Testis (tissue), 3 donors: ENCODE results near the gene PRKCZ. TPM values are rescaled to one million over a fixed set of nuclear protein-coding genes. Genes with fewer than 3 reads are reported as not detected.

ENCODE experiments used
- DNase-seq: peaks from one replicate; pipeline ENCODE4 v3.0.0-alpha.2; 2019
- H3K27ac ChIP-seq, 2 donors: fragments of 200-600 bp; sonication (generic); one replicate each; pipeline ENCODE4 v1.5.1; 2019
- H3K27me3 ChIP-seq: fragments of 200-600 bp; sonication (generic); one replicate; pipeline ENCODE4 v1.5.1; 2019
- H3K36me3 ChIP-seq: fragments of 200-600 bp; sonication (generic); one replicate; pipeline ENCODE4 v1.5.1; 2017; ENCODE audit warnings: low read depth; ENCODE audit errors: missing control alignments
- H3K4me1 ChIP-seq: fragments of 200-600 bp; sonication (generic); one replicate; pipeline ENCODE4 v1.5.1; 2019
- H3K4me3 ChIP-seq, 2 donors: fragments of 200-600 bp; sonication (generic); one replicate each; pipeline ENCODE4 v1.5.1; 2017 to 2019
- H3K9me3 ChIP-seq: fragments of 200-600 bp; sonication (generic); one replicate; pipeline ENCODE4 v1.5.1; 2017
- CTCF ChIP-seq, 3 experiments: fragments of 450-650 bp in 2 of 3; fragments of 200-600 bp in 1 of 3; sonication (generic) in 1 of 3; IDR thresholded peaks; one replicate each; pipeline ENCODE4 v1.5.1; 2016 to 2019; ENCODE audit warnings: antibody characterized with exemption in 3 of 3, mild to moderate bottlenecking in 2 of 3, moderate library complexity in 1 of 3
- POLR2A ChIP-seq: fragments of 450-650 bp; IDR thresholded peaks from one replicate; pipeline ENCODE4 v1.6.1; 2017; ENCODE audit warnings: antibody characterized with exemption, mild to moderate bottlenecking, moderate library complexity
- WGBS, 2 donors: methylation state at CpG; one replicate each; pipeline ENCODE4 v1.1.5; 2018; 5-methylcytosine and 5-hydroxymethylcytosine counted together
- intact Hi-C: fragments of 100-400 bp; cut with DNase I; formaldehyde crosslinking; loops from one replicate; pipeline ENCODE4 v1.15.1; 2023; ENCODE audit warnings: low total_unique reads
- polyA plus RNA-seq: library from polyadenylated mRNA; stranded (reverse); fragments of 350-450 nt; fragmentation: Illumina TruSeq; extraction: RNeasy Lipid Tissue Mini Kit (QIAGEN cat#74804); gene quantifications from one replicate; pipeline ENCODE4 v1.2.3, GENCODE V29; 2014; ENCODE audit warnings: low read depth, low replicate concordance; ENCODE audit not compliant: insufficient read depth
- total RNA-seq, 2 donors: library from RNA; depleted of rRNA; stranded (reverse); fragments of >200 nt; gene quantifications; one replicate each; pipeline ENCODE4 v1.2.3, GENCODE V29; 2016

PRKCZ gene
- total and polyA plus RNA-seq, 3 donors from 2014 or later: 86.4 to 142 (median 123) TPM

DNA sequence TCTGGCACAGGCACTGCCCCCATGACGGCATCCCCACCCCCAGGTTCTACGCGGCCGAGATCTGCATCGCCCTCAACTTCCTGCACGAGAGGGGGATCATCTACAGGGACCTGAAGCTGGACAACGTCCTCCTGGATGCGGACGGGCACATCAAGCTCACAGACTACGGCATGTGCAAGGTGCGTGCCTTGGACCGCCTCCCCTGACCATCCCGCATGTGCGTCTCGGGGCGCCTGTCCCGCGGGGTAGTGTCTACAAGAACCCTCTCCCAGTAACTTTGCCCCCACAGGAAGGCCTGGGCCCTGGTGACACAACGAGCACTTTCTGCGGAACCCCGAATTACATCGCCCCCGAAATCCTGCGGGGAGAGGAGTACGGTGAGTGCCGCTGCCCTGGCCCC lies 121.8 kb downstream of the PRKCZ start:
- no peak for DNase-seq
- no peaks in the 10 kb centered on the region for H3K9me3 ChIP-seq
- no peaks in the 10 kb centered on the region for H3K27me3 ChIP-seq
- intact Hi-C loops: no loop called here
- no peaks in the 10 kb centered on the region for H3K36me3 ChIP-seq
- 93 to 98% methylated on average over 24 to 26 of the region's 26 CpGs for WGBS, 2 donors
- H3K4me3 ChIP-seq: no peak overlapping the region
- peaks cover 5% of the 10 kb centered on the region for H3K4me1 ChIP-seq
- H3K27ac ChIP-seq: no peak overlapping the region
- no peak for TF ChIP-seq CTCF (IDR thresholded peaks at IDR 0.05)
- TF ChIP-seq POLR2A: no peak

- TF ChIP-seq CTCF (IDR thresholded peaks at IDR 0.05): no peak
- no peak for TF ChIP-seq POLR2A
- no peak for DNase-seq
- Histone ChIP-seq H3K27ac (no peak overlapping the region), H3K4me3 (no peak overlapping the region), H3K9me3 (no peaks in the 10 kb centered on the region), H3K27me3 (no peaks in the 10 kb centered on the region), H3K4me1 (peaks cover 5% of the 10 kb centered on the region), H3K36me3 (no peaks in the 10 kb centered on the region)
- intact Hi-C loops: no loop called here
- 93 to 94% methylated on average over 32 to 33 of the region's 33 CpGs for WGBS, 2 donors
These were observed 122.4 kb downstream of the PRKCZ start for GRCh38 chr1:2172551-2173146.

- no peak for DNase-seq
- no peak overlapping the region for H3K4me3 ChIP-seq
- intact Hi-C loops: no loop called here
These were observed 123.5 kb downstream of the PRKCZ start for GRCh38 chr1:2173546-2174347.

GRCh38 chr1:2174348-2175054 lies 124.3 kb downstream of the PRKCZ start:
- peak overlapping the region; percentile 6 to 26 for H3K4me3 ChIP-seq
- H3K27ac ChIP-seq: peak overlapping the region; percentile 72 to 82
- DNase-seq: peak; percentile 72
- TF ChIP-seq CTCF (IDR thresholded peaks at IDR 0.05) (peak; percentile 73 to 91 (median 86)), POLR2A (no peak)
- H3K36me3 ChIP-seq: no peaks in the 10 kb centered on the region
- no peaks in the 10 kb centered on the region for H3K9me3 ChIP-seq
- peaks cover 5% of the 10 kb centered on the region for H3K4me1 ChIP-seq
- intact Hi-C loops: no loop called here
- no peaks in the 10 kb centered on the region for H3K27me3 ChIP-seq
- WGBS, 2 donors: 43 to 52% methylated on average over 12 to 31 of the region's 31 CpGs

More at GRCh38 chr1:2173546-2174347, 123.5 kb downstream of the PRKCZ start:
- no peaks in the 10 kb centered on the region for H3K9me3 ChIP-seq
- WGBS, 2 donors: 85 to 86% methylated on average over 9 to 37 of the region's 37 CpGs
- peaks cover 5% of the 10 kb centered on the region for H3K4me1 ChIP-seq
- TF ChIP-seq CTCF (IDR thresholded peaks at IDR 0.05) (no peak), POLR2A (no peak)
- H3K27me3 ChIP-seq: no peaks in the 10 kb centered on the region
- no peaks in the 10 kb centered on the region for H3K36me3 ChIP-seq
- no peak overlapping the region for H3K27ac ChIP-seq
